ENCODE measurements around the gene CHD3. TPM values are rescaled to one million over a fixed set of nuclear protein-coding genes. Genes with fewer than 3 reads are reported as not detected.

Gene CHD3
- total and polyA plus RNA-seq, 10 of the 15 experiments (the other 5 are each of a cell fraction or from before 2014, with no cell fraction given) = 1.4 to 86.8 (median 39.1) TPM

GRCh38 chr17:7927596-7927995, 39.0 kb downstream of the CHD3 start:
- in situ Hi-C loops (cut with MboI) (no loop called here), intact Hi-C loops (cut with micrococcal nuclease; ENCODE audit: unreplicated experiment) (no loop called here)
- Histone ChIP-seq H4K20me1 (ENCODE audit: control insufficient read depth, insufficient read depth) (no peaks in the 10 kb centered on the region), H3K27me3 (replicated peaks in 1 of 2; ENCODE audit: control insufficient read depth in 2 of 2, insufficient read depth in 2 of 2, low read length in 1 of 2) (no peaks in the 10 kb centered on the region), H3K79me2 (ENCODE audit: control insufficient read depth, insufficient read depth, low read length) (peaks cover 19% of the 10 kb centered on the region), H3K9ac (ENCODE audit: control insufficient read depth, insufficient read depth, low read length) (no peak overlapping the region), H3K4me3 (no peak overlapping the region), H3K36me3 (ENCODE audit: control insufficient read depth in 2 of 2, insufficient read depth in 2 of 2, low read length in 1 of 2) (no peaks in the 10 kb centered on the region; a peak in 1 of 4 replicates), H3K4me1 (ENCODE audit: control insufficient read depth, insufficient read depth, low read length) (peaks cover 15% of the 10 kb centered on the region), H3K4me2 (ENCODE audit: control insufficient read depth, insufficient read depth) (no peak overlapping the region), H2AFZ (ENCODE audit: control insufficient read depth, low read depth, low read length) (no peak overlapping the region), H3K9me3 (replicated peaks; ENCODE audit: control insufficient read depth, insufficient read depth, low read length) (no peaks in the 10 kb centered on the region), H3K27ac (ENCODE audit: control insufficient read depth, insufficient read depth) (no peak overlapping the region)
- ChIA-PET SMC1A (ENCODE audit: uncharacterized antibody, unreplicated experiment) (no interaction called here), RAD21 (ENCODE audit: unreplicated experiment) (interaction anchor here (1.1 kb wide), 1 partner anchor 62 kb away, joined by 3 read pairs; no protein-coding TSS in a partner anchor), CTCF (no interaction called here), POLR2A (no interaction called here)
- BruUV-seq (replicated peaks) = no TSS peak
- no peak for TF ChIP-seq GATAD2B (conservative IDR thresholded peaks at IDR 0.05; ENCODE audit: low read depth)
- TF ChIP-seq TAF1 (IDR thresholded peaks at IDR 0.05; ENCODE audit: borderline replicate concordance, low read depth, low read length) = no peak
- TF ChIP-seq E2F8 (IDR thresholded peaks at IDR 0.05; ENCODE audit: low read depth, partially characterized antibody) = no peak
- TF ChIP-seq RBBP5 (conservative IDR thresholded peaks at IDR 0.05) = no peak
- TF ChIP-seq BHLHE40 (IDR thresholded peaks at IDR 0.05; ENCODE audit: borderline replicate concordance in 1 of 2, low read depth in 2 of 2, low read length in 1 of 2) = no peak
- no peak for TF ChIP-seq TBL1XR1 (IDR thresholded peaks at IDR 0.05; ENCODE audit: low read depth, low read length)
- no peak for TF ChIP-seq STAT3 (IDR thresholded peaks at IDR 0.05; ENCODE audit: low read depth, low read length)
- TF ChIP-seq DPF2 (IDR thresholded peaks at IDR 0.05) = no peak
- no peak for TF ChIP-seq HDAC6 (IDR thresholded peaks at IDR 0.05; ENCODE audit: unreplicated experiment)
- no peak for TF ChIP-seq MYB (IDR thresholded peaks at IDR 0.05; ENCODE audit: borderline replicate concordance, low read depth, low read length)
- no peak for TF ChIP-seq CEBPZ (IDR thresholded peaks at IDR 0.05; ENCODE audit: low read depth, low read length)
- no peak for TF ChIP-seq POU2F2 (IDR thresholded peaks at IDR 0.05; ENCODE audit: borderline replicate concordance, low read depth, low read length)
- TF ChIP-seq LARP7 (IDR thresholded peaks at IDR 0.05) = no peak
- no peak for TF ChIP-seq YBX1 (IDR thresholded peaks at IDR 0.05)
- no peak for TF ChIP-seq IKZF1 (conservative IDR thresholded peaks at IDR 0.05)
- TF ChIP-seq JUNB (IDR thresholded peaks at IDR 0.05) = no peak
- no peak for TF ChIP-seq RAD51 (IDR thresholded peaks at IDR 0.05)
- no peak for FAIRE-seq
- WGBS (ENCODE audit: insufficient coverage, insufficient replicate concordance, low lambda C conversion rate, missing lambda C conversion rate) = 80% methylated on average over 3 of the region's 3 CpGs
- no peak for ATAC-seq
- no peak for DNase-seq (ENCODE audit: low read depth, low spot score)

All from GM12878 (cell line).